Coronary artery (tissue), 2 donors: ENCODE measurements around the gene SCGB1D1.
"Not testable (repeated sequence)": the region's sequence is repeated elsewhere in the genome, so short reads cannot be mapped to it uniquely, and the experiment has no call there.

Source experiments
- DNase-seq: peaks from one replicate; pipeline ENCODE4 v3.0.0-alpha.2; 2017; ENCODE audit warnings: low spot score
- H3K27ac ChIP-seq, 2 donors: fragments of 200-600 bp; sonication (generic); one replicate each; pipeline ENCODE4 v1.5.1; 2016 to 2019
- H3K4me3 ChIP-seq: fragments of 200-600 bp; sonication (generic); 2 replicates; pipeline ENCODE4 v1.5.1; 2016; ENCODE audit warnings: mild to moderate bottlenecking, moderate library complexity
- CTCF ChIP-seq: fragments of 200-600 bp; sonication (generic); IDR thresholded peaks from one replicate; pipeline ENCODE4 v1.5.1; 2019; ENCODE audit warnings: antibody characterized with exemption

SCGB1D1 gene

GRCh38 chr11:62204430-62204829, 14.4 kb downstream of the SCGB1D1 start:
- Histone ChIP-seq H3K27ac (no peak overlapping the region), H3K4me3 (no peak overlapping the region)
- TF ChIP-seq CTCF: no peak
- DNase-seq: no peak

- Histone ChIP-seq H3K27ac (no peak overlapping the region), H3K4me3 (no peak overlapping the region)
- DNase-seq: no peak
- TF ChIP-seq CTCF: no peak
Observed at GRCh38 chr11:62205441-62205840, 15.4 kb downstream of the SCGB1D1 start.

- DNase-seq, H3K4me3 ChIP-seq, H3K27ac ChIP-seq: not testable (repeated sequence)
Observed at GRCh38 chr11:62206276-62207066, 16.5 kb downstream of the SCGB1D1 start.

DNA sequence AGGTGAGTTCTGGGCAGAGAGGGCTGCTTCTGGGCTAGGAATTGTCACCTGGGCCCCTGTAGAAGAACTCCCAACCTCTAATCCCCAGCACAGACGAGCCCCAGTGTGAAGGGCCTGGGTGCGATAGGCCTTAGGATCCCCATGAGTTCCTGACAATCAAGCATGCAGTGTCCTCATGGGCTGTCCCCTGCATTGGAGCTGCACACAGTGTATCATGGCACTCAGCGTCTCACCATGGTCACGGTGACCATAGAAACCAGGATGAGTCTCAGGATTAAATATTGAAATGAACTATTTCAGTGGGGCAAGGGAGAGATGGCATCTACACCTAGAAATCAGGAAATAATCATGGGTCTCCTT, 18.7 kb downstream of the SCGB1D1 start:
- no peak for TF ChIP-seq CTCF
- no peak for DNase-seq
- Histone ChIP-seq H3K27ac (no peak overlapping the region), H3K4me3 (no peak overlapping the region)

- no peak for TF ChIP-seq CTCF
- no peak overlapping the region for H3K27ac ChIP-seq
- no peak for DNase-seq
Observed at GRCh38 chr11:62217191-62217748, 27.3 kb downstream of the SCGB1D1 start.

DNA sequence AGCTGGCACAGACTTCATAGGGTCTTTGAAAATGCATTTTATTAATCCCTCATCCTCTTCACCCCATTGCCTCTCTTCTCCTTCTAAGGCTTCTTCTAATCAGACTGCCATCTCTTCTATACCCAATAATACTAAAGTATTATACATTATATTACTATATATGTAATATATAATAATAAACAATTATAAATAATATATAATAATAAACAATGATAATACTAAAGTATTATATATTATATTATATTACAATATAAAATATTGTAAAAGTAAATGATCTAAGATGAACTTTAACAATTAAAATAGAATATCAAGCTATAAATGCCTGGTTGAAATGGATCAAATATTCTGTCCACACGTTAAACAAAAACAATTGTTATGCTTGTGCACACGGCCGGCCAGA, 31.5 kb downstream of the SCGB1D1 start:
- no peak overlapping the region for H3K27ac ChIP-seq
- no peak overlapping the region for H3K4me3 ChIP-seq
- no peak for TF ChIP-seq CTCF
- DNase-seq: no peak

More at GRCh38 chr11:62217191-62217748, 27.3 kb downstream of the SCGB1D1 start:
- H3K4me3 ChIP-seq: no peak overlapping the region

GRCh38 chr11:62223095-62223494, 33.1 kb downstream of the SCGB1D1 start:
- no peak for TF ChIP-seq CTCF
- no peak overlapping the region for H3K27ac ChIP-seq
- no peak overlapping the region for H3K4me3 ChIP-seq
- DNase-seq: no peak
